ENCODE data around the gene UXS1.

The UXS1 gene

DNA sequence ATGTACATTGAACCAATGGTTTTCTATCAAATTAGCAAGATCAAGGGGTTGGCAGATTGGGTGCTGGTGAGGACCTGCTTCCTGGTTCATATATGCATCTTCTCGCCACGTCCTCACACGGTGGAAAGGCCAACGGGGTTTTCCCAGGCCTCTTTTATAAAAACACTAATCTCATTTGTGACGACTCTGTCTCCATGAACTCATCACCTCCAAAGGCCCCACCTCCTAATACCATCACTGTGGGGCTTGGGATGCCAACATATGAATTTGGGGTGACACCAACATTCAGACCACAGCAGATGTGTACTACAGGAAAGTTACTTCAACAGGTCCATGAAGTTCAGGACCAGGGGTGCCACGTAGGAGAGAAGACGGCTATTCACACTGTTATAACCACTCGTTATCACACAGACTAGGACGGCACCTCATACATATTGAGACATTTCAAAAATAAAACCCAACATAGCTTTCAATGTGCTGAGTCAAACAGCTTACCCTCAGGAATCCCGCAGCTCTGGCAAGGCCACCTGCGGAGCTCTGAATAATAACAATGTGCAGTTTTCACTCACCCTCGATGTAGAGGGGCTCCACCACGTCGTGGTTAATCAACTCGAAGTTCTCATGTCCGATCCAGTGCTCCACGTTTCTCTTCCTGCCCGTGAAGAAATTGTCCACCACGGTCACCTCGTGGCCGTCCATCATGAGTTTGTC, 49.3 kb downstream of the UXS1 start:
- no peak for ATAC-seq
- TF ChIP-seq ESRRG (CRISPR knock-in tag; IDR thresholded peaks at IDR 0.05) (no peak), ZNF70 (CRISPR knock-in tag; IDR thresholded peaks at IDR 0.05) (no peak)

DNA sequence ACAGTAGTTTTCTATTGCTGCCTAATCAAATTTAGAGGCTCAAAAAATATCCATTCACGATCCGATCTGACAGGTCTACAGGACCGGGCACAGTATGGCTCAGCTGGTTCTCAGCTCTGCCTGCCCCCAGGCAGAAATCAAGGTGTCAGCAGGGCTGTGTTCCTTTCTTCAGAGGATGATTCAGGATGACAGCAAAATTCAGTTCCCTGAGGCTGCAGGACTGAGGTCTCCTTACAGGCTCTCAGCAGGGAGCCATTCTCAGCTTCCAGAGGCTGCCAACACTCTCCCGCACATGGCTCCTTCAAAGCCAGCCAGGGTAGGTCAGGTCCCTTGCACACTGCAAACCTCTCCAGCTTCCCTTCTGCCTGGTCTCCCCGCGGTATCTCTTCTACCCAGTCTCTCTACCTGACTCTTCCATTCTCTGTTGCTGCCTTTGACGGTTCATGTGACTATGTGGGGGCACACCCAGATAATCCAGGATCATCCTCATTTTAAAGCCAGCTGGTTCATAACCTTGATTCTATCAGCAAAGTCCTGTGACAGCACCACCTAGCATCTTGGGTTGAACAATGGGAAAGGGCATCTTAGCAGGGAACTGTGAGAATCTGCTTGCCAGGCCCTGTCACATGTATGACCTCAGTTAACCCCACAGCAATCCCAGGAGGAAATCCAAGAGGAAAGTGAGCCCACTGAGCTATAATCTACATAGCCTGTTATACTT, 50.4 kb downstream of the UXS1 start:
- no peak for ATAC-seq
- TF ChIP-seq OSR1 (CRISPR knock-in tag; IDR thresholded peaks at IDR 0.05): no peak
- no peak for TF ChIP-seq PPARA (CRISPR knock-in tag; IDR thresholded peaks at IDR 0.05; ENCODE audit: borderline replicate concordance)
- TF ChIP-seq, protein P1, sequence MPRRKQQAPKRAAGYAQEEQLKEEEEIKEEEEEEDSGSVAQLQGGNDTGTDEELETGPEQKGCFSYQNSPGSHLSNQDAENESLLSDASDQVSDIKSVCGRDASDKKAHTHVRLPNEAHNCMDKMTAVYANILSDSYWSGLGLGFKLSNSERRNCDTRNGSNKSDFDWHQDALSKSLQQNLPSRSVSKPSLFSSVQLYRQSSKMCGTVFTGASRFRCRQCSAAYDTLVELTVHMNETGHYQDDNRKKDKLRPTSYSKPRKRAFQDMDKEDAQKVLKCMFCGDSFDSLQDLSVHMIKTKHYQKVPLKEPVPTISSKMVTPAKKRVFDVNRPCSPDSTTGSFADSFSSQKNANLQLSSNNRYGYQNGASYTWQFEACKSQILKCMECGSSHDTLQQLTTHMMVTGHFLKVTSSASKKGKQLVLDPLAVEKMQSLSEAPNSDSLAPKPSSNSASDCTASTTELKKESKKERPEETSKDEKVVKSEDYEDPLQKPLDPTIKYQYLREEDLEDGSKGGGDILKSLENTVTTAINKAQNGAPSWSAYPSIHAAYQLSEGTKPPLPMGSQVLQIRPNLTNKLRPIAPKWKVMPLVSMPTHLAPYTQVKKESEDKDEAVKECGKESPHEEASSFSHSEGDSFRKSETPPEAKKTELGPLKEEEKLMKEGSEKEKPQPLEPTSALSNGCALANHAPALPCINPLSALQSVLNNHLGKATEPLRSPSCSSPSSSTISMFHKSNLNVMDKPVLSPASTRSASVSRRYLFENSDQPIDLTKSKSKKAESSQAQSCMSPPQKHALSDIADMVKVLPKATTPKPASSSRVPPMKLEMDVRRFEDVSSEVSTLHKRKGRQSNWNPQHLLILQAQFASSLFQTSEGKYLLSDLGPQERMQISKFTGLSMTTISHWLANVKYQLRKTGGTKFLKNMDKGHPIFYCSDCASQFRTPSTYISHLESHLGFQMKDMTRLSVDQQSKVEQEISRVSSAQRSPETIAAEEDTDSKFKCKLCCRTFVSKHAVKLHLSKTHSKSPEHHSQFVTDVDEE (CRISPR knock-in tag; IDR thresholded peaks at IDR 0.05): no peak
- no peak for TF ChIP-seq ZNF8 (CRISPR knock-in tag; IDR thresholded peaks at IDR 0.05)
- no peak for TF ChIP-seq ZFP3 (CRISPR knock-in tag; IDR thresholded peaks at IDR 0.05)
- TF ChIP-seq CSDC2 (CRISPR knock-in tag; IDR thresholded peaks at IDR 0.05): no peak
- no peak for TF ChIP-seq SNAI2 (CRISPR knock-in tag; IDR thresholded peaks at IDR 0.05)
- TF ChIP-seq TCF4 (CRISPR knock-in tag; IDR thresholded peaks at IDR 0.05; ENCODE audit: borderline replicate concordance): no peak
- TF ChIP-seq ZFP30 (CRISPR knock-in tag; IDR thresholded peaks at IDR 0.05): no peak
- no peak for TF ChIP-seq ISL1 (CRISPR knock-in tag; IDR thresholded peaks at IDR 0.05)

DNA sequence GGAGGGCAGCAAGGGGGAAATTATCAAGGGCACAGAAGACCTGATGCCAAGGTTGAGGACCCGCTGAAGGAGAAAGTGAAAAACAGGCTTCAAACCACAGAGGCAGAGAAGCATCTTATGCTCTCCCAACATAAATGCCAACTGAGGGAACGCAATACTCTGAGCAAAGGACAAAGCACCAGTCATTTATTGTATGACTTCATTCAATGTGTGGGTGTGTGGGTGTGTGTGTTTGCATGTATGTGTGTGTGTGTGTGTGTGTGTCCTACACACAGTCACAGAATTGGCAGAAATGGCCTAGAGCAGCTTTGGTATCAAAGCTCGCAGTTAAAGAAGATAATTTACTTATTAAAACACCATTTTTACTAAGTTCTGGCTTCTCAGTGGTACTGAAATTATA, 51.4 kb downstream of the UXS1 start:
- TF ChIP-seq, protein P2, sequence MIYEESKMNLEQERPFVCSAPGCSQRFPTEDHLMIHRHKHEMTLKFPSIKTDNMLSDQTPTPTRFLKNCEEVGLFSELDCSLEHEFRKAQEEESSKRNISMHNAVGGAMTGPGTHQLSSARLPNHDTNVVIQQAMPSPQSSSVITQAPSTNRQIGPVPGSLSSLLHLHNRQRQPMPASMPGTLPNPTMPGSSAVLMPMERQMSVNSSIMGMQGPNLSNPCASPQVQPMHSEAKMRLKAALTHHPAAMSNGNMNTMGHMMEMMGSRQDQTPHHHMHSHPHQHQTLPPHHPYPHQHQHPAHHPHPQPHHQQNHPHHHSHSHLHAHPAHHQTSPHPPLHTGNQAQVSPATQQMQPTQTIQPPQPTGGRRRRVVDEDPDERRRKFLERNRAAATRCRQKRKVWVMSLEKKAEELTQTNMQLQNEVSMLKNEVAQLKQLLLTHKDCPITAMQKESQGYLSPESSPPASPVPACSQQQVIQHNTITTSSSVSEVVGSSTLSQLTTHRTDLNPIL (CRISPR knock-in tag; IDR thresholded peaks at IDR 0.05; ENCODE audit: low read depth): no peak
- TF ChIP-seq ZNF565 (CRISPR knock-in tag; conservative IDR thresholded peaks at IDR 0.05; ENCODE audit: low read depth) (no peak), ISL1 (CRISPR knock-in tag; IDR thresholded peaks at IDR 0.05) (no peak), ZFP3 (CRISPR knock-in tag; IDR thresholded peaks at IDR 0.05) (no peak), ESRRG (CRISPR knock-in tag; IDR thresholded peaks at IDR 0.05) (no peak), BACH2 (CRISPR knock-in tag; IDR thresholded peaks at IDR 0.05; ENCODE audit: borderline replicate concordance) (no peak), TOX (CRISPR knock-in tag; IDR thresholded peaks at IDR 0.05; ENCODE audit: borderline replicate concordance) (no peak), PPARA (CRISPR knock-in tag; IDR thresholded peaks at IDR 0.05; ENCODE audit: borderline replicate concordance) (no peak), RARB (CRISPR knock-in tag; IDR thresholded peaks at IDR 0.05) (no peak), ARNTL (CRISPR knock-in tag; IDR thresholded peaks at IDR 0.05; ENCODE audit: borderline replicate concordance, low read depth) (no peak), TCF4 (CRISPR knock-in tag; IDR thresholded peaks at IDR 0.05; ENCODE audit: borderline replicate concordance) (no peak), ZC3H10 (CRISPR knock-in tag; IDR thresholded peaks at IDR 0.05) (no peak)
- TF ChIP-seq, protein P3, sequence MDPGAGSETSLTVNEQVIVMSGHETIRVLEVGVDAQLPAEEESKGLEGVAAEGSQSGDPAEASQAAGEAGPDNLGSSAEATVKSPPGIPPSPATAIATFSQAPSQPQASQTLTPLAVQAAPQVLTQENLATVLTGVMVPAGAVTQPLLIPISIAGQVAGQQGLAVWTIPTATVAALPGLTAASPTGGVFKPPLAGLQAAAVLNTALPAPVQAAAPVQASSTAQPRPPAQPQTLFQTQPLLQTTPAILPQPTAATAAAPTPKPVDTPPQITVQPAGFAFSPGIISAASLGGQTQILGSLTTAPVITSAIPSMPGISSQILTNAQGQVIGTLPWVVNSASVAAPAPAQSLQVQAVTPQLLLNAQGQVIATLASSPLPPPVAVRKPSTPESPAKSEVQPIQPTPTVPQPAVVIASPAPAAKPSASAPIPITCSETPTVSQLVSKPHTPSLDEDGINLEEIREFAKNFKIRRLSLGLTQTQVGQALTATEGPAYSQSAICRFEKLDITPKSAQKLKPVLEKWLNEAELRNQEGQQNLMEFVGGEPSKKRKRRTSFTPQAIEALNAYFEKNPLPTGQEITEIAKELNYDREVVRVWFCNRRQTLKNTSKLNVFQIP (CRISPR knock-in tag; IDR thresholded peaks at IDR 0.05; ENCODE audit: borderline replicate concordance, low read depth): no peak
- TF ChIP-seq, protein P1 (CRISPR knock-in tag; IDR thresholded peaks at IDR 0.05): no peak
- no peak for ATAC-seq

Data from SK-N-SH treated with all-trans-retinoic acid at 6 μM for 48 hours (cell line).